ENCODE results near the gene TESK1. TPM values are rescaled to one million over a fixed set of nuclear protein-coding genes. Genes with fewer than 3 reads are reported as not detected.

Gene TESK1
- total RNA-seq, 1 experiment from 2014 or later, result 32.1 TPM

DNA sequence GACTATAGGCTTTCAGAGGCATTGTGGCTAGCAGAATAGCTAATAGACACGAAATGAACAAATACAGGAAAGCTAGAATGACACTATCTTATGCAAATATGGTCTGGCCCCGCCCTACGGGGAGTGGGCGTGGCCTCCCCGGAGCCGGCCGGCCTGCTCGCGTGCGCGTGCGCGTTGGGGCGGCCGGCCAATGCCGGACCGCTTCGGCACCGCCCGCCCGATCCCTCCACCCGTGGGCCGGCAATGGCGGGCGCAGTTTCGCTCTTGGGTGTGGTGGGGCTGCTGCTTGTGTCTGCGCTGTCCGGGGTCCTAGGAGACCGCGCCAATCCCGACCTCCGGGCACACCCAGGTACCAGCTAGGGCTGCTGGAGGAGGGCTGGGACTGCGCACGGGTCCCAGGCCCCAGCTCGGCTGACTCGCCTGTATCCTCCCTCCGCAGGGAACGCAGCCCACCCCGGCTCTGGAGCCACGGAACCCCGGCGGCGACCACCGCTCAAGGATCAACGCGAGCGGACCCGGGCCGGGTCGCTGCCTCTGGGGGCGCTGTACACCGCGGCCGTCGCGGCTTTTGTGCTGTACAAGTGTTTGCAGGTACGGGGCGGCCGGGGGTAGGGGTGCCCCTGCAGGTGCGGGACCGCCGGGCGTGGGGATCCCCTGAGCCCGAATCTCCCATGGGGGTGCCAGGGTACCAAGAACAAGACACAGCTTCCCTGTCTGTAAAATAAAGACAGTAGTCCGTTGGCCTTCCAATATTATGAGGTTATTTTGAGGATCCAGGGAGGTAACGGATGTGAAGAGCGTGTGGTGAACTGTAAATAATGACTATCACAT, 53.3 kb downstream of the TESK1 start, which contains the start of gene CCDC107:
TSS of gene CCDC107 (plus strand) at position 156 of the 831 bp plus-strand sequence. CDS start at position 244, 88 bp downstream.
- Mint-ChIP-seq H3K9me3 (ENCODE audit: unreplicated experiment) (no peaks in the 10 kb centered on the region), H3K36me3 (ENCODE audit: insufficient read depth, unreplicated experiment) (peaks cover 36% of the 10 kb centered on the region), H3K27me3 (ENCODE audit: insufficient read depth, unreplicated experiment) (no peaks in the 10 kb centered on the region), H3K27ac (ENCODE audit: low read depth, unreplicated experiment) (peak within 1 kb of the TSS; percentile 100), H3K4me1 (ENCODE audit: insufficient read depth, unreplicated experiment) (peaks cover 25% of the 10 kb centered on the region), H3K4me3 (ENCODE audit: unreplicated experiment) (peak within 1 kb of the TSS; percentile 62)
- intact Hi-C loops (cut with micrococcal nuclease), result loop anchor here (2.0 to 10.0 kb wide), 4 partner anchors 30 to 246 kb away; partner anchors contain the start of genes HRCT1, SPAAR and TPM2
- ChIA-PET CTCF (interaction anchor here (0.6 to 11.0 kb wide), 28 partner anchors 11 to 1411 kb away, joined by 3 to 119 read pairs (median 4); partner anchors contain the start of genes CA9, CREB3 and TLN1), POLR2A (interaction anchor here (0.6 to 5.4 kb wide), 28 partner anchors 12 to 579 kb away, joined by 3 to 61 read pairs (median 6); partner anchors contain the start of genes ATOSB, CREB3, FANCG and GBA2)
- TF ChIP-seq, protein P1, sequence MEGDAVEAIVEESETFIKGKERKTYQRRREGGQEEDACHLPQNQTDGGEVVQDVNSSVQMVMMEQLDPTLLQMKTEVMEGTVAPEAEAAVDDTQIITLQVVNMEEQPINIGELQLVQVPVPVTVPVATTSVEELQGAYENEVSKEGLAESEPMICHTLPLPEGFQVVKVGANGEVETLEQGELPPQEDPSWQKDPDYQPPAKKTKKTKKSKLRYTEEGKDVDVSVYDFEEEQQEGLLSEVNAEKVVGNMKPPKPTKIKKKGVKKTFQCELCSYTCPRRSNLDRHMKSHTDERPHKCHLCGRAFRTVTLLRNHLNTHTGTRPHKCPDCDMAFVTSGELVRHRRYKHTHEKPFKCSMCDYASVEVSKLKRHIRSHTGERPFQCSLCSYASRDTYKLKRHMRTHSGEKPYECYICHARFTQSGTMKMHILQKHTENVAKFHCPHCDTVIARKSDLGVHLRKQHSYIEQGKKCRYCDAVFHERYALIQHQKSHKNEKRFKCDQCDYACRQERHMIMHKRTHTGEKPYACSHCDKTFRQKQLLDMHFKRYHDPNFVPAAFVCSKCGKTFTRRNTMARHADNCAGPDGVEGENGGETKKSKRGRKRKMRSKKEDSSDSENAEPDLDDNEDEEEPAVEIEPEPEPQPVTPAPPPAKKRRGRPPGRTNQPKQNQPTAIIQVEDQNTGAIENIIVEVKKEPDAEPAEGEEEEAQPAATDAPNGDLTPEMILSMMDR (IDR thresholded peaks at IDR 0.05; ENCODE audit: unreplicated experiment), result peak; percentile 65
- BruUV-seq (replicated peaks), result TSS peak; percentile 51
- DNase-seq (ENCODE audit: unreplicated experiment), result peak; percentile 80

DNA sequence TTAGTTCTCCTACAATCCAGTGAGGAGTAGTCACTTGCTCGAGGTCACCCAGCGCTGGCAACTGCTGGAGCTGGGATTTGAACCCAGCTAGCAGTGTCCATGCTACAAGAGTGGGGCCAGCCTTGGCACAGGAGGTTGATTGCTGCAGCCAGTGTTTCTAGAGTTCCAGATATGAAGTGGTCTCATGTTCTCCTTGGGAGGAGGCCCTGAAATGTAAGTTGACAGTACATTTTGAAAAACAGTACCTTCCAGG, 53.8 kb downstream of the TESK1 start:
- Mint-ChIP-seq H3K36me3 (ENCODE audit: insufficient read depth, unreplicated experiment) (peaks cover 36% of the 10 kb centered on the region), H3K4me3 (ENCODE audit: unreplicated experiment) (peak overlapping the region; percentile 62), H3K9me3 (ENCODE audit: unreplicated experiment) (no peaks in the 10 kb centered on the region), H3K27me3 (ENCODE audit: insufficient read depth, unreplicated experiment) (no peaks in the 10 kb centered on the region), H3K27ac (ENCODE audit: low read depth, unreplicated experiment) (peak overlapping the region; percentile 100), H3K4me1 (ENCODE audit: insufficient read depth, unreplicated experiment) (peaks cover 25% of the 10 kb centered on the region)
- CTCF ChIA-PET, result interaction anchor here (0.6 to 11.0 kb wide), 19 partner anchors 11 to 1162 kb away, joined by 3 to 119 read pairs (median 5); partner anchors contain the start of genes CA9, CREB3 and TLN1
- TF ChIP-seq, protein P1 (IDR thresholded peaks at IDR 0.05; ENCODE audit: unreplicated experiment), result no peak
- no TSS peak for BruUV-seq (replicated peaks)
- intact Hi-C loops (cut with micrococcal nuclease), result loop anchor here (2.0 to 10.0 kb wide), 4 partner anchors 30 to 246 kb away; partner anchors contain the start of genes HRCT1, SPAAR and TPM2
- POLR2A ChIA-PET, result interaction anchor here (0.7 to 5.4 kb wide), 14 partner anchors 12 to 580 kb away, joined by 3 to 61 read pairs (median 7); partner anchors contain the start of genes ATOSB, CREB3, FANCG and GBA2
- DNase-seq (ENCODE audit: unreplicated experiment), result no peak

DNA sequence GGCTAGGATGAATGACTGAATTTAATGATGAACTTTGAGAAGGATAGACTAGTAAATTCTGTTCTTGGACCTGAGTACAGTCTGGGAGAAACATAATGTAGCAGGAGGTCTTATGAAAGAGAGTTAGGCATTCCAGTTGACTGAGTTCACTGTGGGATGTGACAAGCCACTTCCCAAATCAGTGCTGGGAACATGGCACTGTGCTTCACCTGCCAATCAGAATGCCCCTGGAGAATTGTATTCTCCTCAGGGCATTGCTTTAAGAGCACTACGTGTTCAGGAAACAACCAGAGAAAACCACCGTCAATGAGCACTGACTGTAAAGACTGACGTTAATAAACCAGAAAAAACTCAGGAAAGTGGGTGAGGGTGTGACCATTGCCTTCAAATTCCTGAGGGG, 54.3 kb downstream of the TESK1 start:
- Mint-ChIP-seq H3K27me3 (ENCODE audit: insufficient read depth, unreplicated experiment) (no peaks in the 10 kb centered on the region), H3K9me3 (ENCODE audit: unreplicated experiment) (no peaks in the 10 kb centered on the region), H3K36me3 (ENCODE audit: insufficient read depth, unreplicated experiment) (peaks cover 36% of the 10 kb centered on the region), H3K4me3 (ENCODE audit: unreplicated experiment) (peak overlapping the region; percentile 62), H3K27ac (ENCODE audit: low read depth, unreplicated experiment) (peak overlapping the region; percentile 100), H3K4me1 (ENCODE audit: insufficient read depth, unreplicated experiment) (peaks cover 25% of the 10 kb centered on the region)
- peak; percentile 87 for DNase-seq (ENCODE audit: unreplicated experiment)
- BruUV-seq (replicated peaks), result no TSS peak
- CTCF ChIA-PET, result interaction anchor here (0.6 to 11.0 kb wide), 18 partner anchors 10 to 1162 kb away, joined by 3 to 119 read pairs (median 5); partner anchors contain the start of genes CA9, CREB3 and TLN1
- TF ChIP-seq, protein P1 (IDR thresholded peaks at IDR 0.05; ENCODE audit: unreplicated experiment), result no peak
- POLR2A ChIA-PET, result interaction anchor here (0.7 to 5.4 kb wide), 11 partner anchors 13 to 580 kb away, joined by 3 to 61 read pairs (median 8); partner anchors contain the start of genes CREB3, FANCG, GBA2 and RGP1
- intact Hi-C loops (cut with micrococcal nuclease), result loop anchor here (2.0 to 10.0 kb wide), 4 partner anchors 29 to 245 kb away; partner anchors contain the start of genes HRCT1, SPAAR and TPM2

Small RNAs within 50 kb of the gene (microRNA-seq; reads per million reads assigned to microRNA genes)
- 1.1 reads per million for gene MIR4667

Other genes starting within 250 kb of the TESK1 start
- gene RUSC2, start 115.2 kb upstream of the TESK1 start, total RNA-seq (2022), result 27.8 and 30.5 TPM in 2 replicates
- gene CD72, start 13.2 kb downstream of the TESK1 start, total RNA-seq (2022), result 1.6 and 1.8 TPM in 2 replicates
- gene SIT1, start 45.7 kb downstream of the TESK1 start, total RNA-seq (2022), result not detected in 2 replicates
- 13,245 and 17,503 TPM in 2 replicates for gene RMRP, start 52.8 kb downstream of the TESK1 start, total RNA-seq (2022)
- 10.6 and 12.5 TPM in 2 replicates for gene CCDC107, start 53.0 kb downstream of the TESK1 start, total RNA-seq (2022)
- gene ARHGEF39, start 59.9 kb downstream of the TESK1 start, total RNA-seq (2022), result 2.9 and 5.1 TPM in 2 replicates
- not detected in 2 replicates for gene CA9, start 68.7 kb downstream of the TESK1 start, total RNA-seq (2022)
- gene TPM2, start 84.7 kb downstream of the TESK1 start, total RNA-seq (2022), result 161 and 207 TPM in 2 replicates
- 224 and 256 TPM in 2 replicates for gene TLN1, start 126.9 kb downstream of the TESK1 start, total RNA-seq (2022)
- 58.7 and 66.2 TPM in 2 replicates for gene CREB3, start 127.4 kb downstream of the TESK1 start, total RNA-seq (2022)
- gene GBA2, start 144.0 kb downstream of the TESK1 start, total RNA-seq (2022), result 51.3 and 55.2 TPM in 2 replicates
- gene RGP1, start 144.0 kb downstream of the TESK1 start, total RNA-seq (2022), result 33.8 and 35.8 TPM in 2 replicates
- gene MSMP, start 149.0 kb downstream of the TESK1 start, total RNA-seq (2022), result not detected in 2 replicates
- gene NPR2, start 186.3 kb downstream of the TESK1 start, total RNA-seq (2022), result 5.7 and 10.0 TPM in 2 replicates
- 0.37 and 1.1 TPM in 2 replicates for gene SPAG8, start 207.0 kb downstream of the TESK1 start, total RNA-seq (2022)
- 45.4 and 48.2 TPM in 2 replicates for gene HINT2, start 209.8 kb downstream of the TESK1 start, total RNA-seq (2022)
- gene FAM221B, start 223.5 kb downstream of the TESK1 start, total RNA-seq (2022), result not detected in 2 replicates
- 4.6 and 7.0 TPM in 2 replicates for gene TMEM8B, start 224.0 kb downstream of the TESK1 start, total RNA-seq (2022)

Data from MCF 10A (cell line).